ENCODE results near the gene ERCC8.
"Not testable (repeated sequence)": the region's sequence is repeated elsewhere in the genome, so short reads cannot be mapped to it uniquely, and the experiment has no call there.

ERCC8 gene

DNA sequence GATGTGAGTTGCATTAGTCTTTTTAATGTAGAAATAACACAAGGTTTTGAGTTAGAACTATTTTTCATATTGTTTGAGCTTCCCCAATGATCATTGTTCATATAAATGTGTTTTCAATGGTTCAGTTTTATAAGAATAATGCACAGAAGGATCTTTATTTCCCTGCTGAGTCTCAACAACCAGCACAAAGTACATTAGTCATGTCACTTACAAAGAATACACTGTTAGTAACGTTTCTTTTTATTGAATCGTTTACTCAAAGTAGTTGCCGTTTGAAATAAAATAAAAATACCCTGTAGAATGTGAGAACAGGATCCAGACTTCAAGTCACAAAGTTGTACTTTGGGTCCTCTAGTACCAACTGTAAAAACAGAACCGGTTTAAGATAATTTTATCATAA is 41.5 kb downstream of the ERCC8 start:
- DNase-seq: no peak

DNA sequence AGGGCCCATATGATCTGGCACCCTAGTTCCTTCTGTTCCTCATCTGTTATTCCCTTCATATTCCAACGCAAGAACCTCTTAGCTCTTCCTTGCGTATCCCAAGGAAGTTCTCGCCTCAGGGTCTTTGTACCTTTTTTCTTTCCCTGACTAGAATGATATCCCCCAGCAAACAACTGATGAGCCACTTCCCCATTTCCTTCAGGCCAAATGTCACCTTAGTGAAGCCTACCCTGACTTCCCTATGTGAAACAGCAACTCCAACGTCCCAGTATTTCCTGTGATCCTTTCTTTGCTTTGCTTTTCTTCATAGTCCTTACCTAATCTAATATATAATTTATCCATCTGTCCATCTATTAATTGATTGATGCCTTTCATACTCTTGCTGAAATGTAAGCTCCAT is 47.9 kb downstream of the ERCC8 start:
- DNase-seq: no peak

DNA sequence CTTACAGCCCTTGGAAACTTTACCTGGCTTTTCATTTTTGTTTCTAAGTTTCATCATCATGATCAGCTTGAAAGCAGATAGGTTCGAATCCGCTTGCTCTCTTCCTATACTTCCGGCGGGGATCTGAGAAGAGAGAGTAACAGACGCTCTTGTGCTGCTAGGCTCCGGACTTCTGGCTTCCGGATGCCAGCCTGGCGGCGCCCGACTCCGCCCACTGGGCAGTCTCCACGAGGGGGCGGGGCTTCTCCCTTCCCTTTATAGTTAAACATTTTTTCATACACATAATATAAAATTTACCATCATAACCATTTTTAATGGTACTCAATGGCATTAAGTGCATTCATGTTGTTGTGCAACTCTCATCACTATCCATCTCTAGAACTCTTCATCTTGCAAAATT is 51.3 kb downstream of the ERCC8 start:
- DNase-seq: no peak

DNA sequence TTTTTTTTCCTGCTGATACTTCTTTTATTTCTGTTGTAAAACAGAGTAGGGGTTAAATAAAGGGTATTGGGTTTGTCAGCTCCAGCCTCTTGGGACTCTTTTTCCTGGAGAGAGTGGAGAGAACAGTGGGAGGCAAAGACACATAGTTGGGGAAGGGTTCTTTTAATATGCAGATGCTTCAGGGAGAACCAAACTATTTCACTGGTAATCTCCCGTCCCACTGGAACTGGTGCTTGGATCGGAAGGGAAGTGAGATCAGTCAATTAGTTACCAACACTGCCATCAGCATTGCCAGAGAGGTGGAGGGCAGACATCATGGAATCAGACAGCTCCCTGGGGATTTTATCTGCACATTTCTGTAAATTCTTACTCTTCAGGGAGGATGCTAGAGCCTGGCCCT is 53.2 kb downstream of the ERCC8 start:
- no peak for DNase-seq

DNA sequence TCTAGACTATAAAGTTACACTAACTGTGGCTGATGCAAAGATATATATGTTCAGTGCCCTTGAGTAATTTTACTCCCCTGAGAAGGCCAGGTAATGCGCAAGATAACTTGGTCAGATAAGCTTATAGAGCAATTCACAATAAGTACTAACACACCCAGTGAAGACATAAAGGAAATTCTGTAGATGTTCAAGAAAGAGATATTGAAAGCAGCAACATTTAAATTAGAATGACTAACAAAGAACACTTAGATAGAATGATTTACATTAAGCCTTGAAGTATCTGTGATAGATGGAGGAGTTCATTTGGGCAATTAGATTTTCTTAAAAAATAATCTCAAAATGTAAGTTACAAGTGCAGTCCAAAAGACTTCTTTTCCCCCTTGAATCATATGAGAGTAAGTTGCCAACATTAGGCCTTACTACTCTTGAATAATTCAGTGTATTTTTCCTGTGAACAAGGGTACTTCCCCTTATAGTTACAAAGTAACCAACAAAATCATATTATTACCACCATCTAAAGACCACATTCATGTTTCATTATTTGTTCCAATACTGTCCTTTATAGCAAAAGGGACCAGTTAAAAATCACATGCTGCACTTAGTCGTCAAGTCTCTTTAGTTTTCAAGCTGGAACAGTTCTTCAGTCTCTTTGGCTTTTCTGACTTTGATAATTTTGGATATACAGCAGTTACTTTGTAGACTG is 56.4 kb downstream of the ERCC8 start:
- DNase-seq: no peak

DNA sequence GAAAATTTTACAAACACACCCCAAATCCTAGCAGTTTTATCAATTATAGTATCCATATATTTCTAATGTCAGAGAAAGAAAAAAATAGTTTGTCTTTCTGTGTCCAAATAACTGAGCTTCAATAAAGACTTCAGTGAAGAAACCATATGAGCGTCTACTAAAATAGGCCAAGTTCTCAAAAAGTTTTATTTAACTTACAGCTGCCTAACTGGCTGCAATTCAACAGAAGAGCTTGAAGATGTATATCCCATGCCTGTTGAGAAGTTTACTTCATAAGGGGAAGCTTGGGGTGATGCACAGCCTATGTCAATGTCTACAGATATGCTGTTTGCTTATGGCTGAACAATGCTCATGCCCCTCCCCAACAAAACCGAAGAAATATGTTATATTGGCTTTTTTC is 57.1 kb downstream of the ERCC8 start:
- no peak for DNase-seq

DNA sequence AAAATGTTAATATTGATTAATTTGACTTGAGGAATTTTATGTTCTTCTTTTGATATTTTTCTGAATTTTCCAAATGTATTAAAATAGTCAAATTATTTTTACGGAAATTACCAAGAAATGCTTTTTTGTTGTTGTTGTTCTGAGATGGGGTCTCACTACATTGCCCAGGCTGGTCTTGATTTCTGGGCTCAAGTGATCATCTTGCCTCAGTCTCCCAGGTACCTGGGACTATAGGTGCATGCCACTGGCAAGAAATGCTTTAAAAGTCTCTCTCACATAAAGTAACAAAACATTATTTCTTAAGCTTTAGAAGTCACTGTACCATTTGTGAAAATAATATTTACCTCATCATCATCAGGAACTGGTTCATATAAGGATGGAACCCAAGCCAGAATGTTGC is 57.8 kb downstream of the ERCC8 start:
- no peak for DNase-seq

DNA sequence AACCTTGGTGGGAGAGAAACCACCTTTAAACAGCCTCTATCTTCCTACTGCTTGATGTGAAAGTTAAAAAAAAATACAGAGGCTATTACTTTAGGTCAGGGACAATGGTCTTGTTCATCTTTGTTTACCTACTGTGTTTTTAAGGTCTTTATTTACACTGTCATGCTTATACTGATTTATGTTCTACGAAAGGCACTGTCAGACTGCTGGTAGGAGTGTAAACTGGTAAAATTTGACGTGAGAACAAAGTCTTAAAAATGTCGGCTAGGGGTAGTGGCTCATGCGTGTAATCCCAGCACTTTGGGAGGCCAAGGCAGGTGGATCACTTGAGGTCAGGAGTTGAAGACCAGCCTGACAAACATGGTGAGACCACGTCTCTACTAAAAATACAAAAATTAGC is 58.7 kb downstream of the ERCC8 start:
- DNase-seq: no peak

DNA sequence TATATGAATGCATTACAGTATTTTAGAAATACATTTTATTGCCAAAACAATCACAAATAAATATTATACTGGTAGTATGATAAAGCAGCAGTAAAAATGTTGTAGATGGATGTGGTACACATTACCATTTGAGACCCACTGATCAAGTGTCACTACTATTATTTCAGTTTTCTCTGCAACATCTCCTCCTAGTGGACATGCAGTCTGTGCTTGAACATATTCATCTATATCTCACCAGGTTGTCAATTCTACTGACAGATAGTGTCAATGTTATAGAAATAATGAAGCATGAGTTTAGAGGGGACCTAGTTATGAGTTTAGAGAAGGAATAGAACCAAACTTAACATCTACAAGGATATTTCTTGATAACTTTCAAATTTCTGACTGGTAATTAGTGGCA is 61.6 kb downstream of the ERCC8 start:
- DNase-seq: no peak

DNA sequence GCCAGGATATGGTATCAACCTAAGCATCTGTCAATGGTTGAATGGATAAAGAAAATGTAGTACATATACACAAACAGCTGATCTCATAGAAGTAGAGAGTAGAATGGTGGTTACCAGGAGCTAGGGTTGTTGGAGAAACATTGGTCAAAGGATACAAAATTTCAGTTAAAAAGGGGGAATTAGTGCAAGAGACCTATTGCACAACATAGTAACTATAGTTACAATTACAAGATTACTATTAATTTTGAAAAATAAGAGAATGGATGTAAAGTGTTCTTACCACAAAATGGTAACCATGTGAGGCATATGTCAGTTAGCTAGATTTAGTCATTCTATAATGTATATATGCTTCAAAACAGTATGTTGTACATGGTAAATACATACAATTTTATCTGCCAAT is 72.0 kb downstream of the ERCC8 start:
- DNase-seq: no peak

DNA sequence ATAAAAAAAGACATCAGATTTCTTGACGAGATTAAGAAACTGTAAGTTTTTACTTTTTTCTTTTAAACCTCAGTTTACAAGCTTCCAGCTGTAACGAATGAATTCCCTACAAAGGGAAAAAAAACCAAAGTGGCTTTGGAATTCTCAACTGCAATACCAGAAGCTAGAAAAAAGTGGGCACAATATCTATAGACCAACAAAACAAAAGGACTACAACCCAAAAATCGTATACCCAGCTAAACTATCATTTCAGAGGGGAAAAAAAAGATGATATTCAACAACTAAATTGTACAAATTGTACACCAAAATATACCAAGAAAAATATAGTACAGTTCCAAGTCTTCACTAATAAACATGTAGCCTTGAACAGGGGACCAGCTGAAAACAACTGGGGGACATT is 74.0 kb downstream of the ERCC8 start:
- DNase-seq: no peak

DNA sequence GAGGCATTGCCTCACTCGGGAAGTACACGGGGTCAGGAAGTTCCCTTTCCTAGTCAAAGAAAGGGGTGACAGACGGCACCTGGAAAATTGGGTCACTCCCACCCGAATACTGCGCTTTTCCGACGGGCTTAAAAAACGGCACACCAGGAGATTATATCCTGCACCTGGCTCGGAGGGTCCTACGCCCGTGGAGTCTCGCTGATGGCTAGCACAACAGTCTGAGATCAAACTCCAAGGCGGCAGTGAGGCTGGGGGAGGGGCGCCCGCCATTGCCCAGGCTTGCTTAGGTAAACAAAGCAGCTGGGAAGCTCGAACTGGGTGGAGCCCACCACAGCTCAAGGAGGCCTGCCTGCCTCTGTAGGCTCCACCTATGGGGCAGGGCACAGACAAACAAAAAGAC is 84.3 kb downstream of the ERCC8 start:
- DNase-seq: not testable (repeated sequence)

DNA sequence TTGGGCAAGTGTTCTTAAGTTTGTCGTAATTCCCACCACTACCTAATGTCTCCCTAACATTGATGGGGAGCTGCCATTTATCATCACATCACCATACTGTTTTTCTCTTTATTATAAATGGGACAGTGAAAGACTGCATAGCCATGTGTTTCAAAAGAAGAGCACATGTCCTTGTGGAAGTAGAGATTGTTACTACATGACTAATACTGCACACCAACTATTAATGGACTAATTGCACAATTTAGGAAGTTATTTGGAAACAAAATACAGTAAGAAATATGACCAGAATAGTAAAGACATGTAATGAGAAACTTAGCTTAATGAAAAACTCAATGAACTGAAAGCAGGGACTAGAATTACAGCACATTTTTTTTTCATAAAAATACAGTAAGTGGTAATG is 88.8 kb downstream of the ERCC8 start:
- DNase-seq: no peak

DNA sequence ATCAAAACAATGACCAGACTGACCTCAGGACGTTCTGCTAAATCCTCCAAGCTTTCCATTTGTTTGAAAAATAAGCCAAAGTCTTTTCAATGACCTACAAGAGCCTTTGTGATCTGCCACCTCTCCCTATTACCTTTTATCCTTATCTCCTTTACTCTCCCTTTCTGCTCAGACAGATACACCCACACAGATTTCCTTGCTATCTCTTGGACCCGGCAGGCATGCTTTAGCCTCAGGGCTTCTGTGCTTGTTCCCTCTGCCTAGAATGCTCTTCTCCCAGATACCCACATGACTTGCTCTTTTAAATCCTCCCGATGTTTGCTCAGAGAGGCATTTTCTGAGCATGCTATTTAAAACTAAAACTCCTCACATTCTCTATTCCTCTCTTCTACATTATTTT is 91.9 kb downstream of the ERCC8 start:
- no peak for DNase-seq

DNA sequence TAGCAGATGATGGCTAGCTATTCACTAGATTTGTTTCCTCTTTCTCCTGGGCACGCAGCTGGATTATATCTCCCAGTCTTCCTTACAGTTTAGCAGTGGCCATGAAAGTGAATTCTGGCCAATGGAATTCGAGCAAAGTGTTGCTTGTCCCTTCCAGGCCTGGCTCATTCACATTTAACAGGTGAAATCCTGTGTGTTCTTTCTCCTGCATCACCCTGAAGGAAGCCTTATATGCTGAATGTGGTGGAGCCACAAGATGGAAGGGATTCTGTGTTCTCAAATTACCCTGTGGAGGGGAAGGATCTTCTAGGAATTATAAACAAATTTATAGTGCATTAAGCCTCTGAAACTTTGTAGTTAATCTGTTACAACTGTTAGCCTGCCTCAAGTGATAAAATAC is 92.6 kb downstream of the ERCC8 start:
- no peak for DNase-seq

DNA sequence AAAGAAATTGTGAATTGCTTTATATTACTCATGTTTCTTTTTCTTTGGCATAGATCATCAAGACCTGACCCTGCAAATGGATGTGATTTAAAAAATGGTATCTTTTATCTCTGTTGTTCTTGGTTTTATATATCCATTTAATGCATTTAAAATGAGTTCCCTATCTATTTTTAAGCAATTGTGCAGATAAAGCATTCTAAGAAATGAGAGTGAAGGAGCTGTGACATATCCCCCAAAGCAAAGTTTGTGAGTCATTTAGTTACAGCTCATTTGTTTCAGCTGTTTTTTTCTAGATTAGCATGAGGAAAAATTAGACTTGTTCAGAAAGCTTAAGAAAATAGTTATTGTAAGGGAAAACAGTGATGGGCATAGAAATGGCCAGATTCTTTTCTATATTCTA is 93.2 kb downstream of the ERCC8 start:
- DNase-seq: no peak

DNA sequence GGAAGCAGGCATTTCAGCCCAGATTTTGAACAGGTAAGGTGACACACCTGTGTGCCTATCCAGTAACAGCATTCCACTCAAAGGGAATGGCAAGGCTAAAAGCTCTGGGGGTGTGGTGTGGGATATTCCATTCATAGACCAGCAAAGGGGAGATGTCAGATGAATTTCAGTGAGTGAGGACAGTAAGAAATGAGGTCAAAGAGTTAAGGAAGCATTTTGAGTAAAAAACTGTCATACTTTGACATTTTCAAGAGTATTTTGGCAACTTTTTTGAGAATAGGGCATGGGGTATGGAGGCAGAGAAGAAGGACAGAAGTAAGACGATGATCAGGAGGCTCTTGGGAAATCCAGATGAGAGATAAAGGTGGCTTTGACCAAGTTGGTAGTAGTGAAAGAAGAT is 98.6 kb downstream of the ERCC8 start:
- no peak for DNase-seq

DNA sequence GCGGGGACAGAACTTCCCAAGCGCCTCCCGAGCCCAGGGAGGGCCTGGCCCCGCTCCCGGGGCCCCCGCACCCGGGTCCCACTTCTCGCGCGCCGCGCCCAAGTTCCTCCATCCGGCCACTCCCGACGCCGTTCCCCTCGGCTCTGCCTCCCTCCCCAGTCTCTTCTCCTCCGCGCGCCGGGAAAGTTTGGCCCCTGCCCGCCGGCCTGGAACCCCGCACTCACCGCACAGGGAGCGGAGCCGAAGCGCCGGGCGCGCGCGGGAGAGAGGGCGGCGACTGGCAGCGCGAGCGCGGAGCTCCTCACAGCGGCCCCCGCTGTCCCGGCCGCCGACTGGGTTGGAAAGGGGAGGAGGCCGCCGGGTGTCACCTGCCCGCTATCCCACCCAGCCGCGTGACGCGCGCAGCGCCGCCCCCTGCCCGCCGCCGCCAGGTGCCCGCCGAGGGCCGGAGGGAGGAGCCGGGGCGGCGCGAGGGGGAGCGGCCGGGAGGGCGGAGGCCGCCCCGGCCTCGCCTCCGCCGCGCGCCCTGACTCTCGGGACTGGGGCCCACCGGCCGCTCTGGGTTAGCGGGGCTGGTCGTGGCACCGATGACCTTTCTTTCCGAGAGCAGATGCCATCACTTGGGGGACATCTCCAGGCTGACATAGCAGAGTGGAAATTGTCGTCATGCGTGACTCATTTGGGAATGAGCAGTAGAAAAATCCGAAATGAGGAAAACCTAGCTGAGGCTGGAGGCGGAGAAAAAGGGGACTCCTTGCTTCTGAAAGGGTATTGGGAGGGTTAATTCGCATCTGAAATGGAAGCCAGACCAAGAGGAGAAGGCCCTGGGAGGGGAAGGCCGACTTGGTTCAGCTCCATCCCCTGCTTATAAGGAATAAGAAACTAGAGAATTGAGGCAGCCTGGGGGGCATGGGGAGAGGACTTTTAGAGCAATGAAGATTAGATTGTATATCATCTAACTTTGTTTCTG is 100.6 kb downstream of the ERCC8 start, which contains the start of gene ELOVL7:
ELOVL7 (minus strand) TSS at position 334 of the 970 bp plus-strand sequence. CDS start 56,872 bp downstream, outside the sequence.
- peak; percentile 14 for DNase-seq

DNA sequence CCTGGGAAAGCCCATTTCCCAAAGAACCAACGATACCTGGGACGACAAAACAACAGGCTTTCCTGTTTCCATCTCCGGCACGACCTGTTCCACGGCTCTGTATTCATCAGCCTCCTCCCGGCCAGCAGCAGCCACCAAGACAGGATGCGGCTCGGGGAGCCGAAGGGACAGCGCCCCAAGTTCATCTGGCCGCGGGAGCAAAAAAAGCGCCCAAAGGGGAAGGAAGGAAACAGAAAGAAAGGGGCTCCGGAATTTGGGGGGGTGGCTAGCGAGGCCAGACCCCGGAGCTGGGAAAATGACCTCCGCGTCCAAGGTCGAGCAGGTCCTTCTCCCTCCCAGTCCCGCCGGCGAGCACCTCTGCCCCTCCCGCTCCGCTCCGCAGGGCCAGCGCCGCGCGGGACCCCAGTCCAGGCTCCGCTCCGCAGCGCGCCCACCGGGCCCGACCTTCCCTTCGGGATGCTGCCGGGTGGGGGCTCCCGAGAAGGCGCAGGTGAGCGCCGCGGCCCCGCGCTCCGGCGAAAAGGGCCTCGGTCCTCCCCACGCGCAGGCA is 101.4 kb downstream of the ERCC8 start:
- no peak for DNase-seq

DNA sequence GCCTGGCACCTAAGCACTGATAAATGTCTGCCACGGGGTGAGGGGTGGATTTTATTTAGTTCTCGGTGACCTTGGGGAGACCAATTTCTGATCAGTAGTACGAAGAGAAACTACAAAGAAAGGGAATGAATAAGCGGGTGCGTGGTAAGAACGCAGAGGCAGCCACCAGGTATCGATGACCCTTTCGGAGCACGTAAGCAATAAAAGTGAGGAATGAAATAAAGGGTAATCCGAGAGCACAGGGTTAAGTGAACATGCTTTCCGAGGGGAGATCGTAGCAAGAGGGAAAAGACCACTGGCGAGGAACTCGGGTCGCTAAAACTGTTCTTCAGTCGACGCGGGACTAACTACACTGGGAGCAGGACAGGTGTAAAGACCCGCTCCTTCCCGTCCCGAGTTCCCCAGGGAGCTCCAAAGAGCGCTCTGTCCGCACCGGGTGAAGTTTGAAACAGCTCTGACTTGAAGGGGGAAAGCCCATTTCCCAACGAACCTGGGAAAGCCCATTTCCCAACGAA is 101.9 kb downstream of the ERCC8 start:
- no peak for DNase-seq

DNA sequence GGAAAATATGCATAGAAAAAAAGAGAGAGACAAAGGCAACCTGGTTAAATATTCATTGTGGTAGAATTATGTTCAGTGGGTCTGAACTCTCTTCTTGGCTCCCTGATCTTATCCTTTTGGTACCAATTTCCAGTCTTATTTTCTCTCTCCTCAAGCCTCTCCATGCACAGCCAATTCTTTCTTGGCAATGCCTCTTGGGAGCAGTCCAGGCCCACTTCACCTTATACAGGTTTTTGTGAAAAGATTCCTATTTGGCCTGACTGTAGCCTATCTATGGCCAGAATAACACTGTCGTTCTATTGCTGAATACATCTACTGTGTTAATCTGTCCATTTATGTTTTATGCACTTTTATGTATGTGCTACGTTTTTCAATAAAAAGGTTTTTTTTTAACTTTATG is 103.5 kb downstream of the ERCC8 start:
- DNase-seq: no peak

DNA sequence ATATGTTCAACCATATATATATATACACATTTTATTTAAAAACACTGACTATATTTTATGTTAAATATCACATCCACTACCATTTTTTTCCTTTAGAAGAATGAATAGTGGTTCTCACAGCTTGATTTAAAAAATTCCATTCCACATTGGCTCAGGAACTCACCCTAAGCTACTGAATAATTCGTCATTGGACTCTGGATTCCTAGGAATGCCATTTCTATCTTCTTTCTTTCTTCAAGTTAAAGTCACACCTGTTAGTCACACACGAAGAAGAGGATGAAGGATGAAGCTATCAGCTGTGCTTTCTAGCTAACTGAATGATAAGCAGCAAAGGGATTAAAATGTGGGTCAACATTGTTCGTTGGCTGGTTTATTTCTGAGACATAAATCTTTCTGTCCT is 108.7 kb downstream of the ERCC8 start:
- DNase-seq: no peak

DNA sequence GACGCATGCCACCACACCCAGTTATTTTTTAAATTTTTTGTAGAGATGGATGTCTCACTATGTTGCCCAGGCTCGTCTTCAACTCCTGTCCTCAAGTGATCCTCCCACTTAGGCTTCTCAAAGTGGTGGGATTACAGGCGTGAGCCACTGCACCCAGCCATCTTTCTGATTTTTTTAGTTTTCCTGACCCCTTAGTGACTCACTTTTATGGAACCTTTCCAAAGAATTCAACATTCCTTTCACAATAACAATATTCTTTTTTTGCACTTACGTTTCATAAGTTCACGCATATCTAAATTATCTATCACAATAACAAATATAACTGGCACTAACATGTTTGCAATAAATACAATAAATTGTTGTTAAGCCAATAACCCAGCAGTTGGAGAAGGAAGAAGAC is 109.3 kb downstream of the ERCC8 start:
- DNase-seq: no peak

DNA sequence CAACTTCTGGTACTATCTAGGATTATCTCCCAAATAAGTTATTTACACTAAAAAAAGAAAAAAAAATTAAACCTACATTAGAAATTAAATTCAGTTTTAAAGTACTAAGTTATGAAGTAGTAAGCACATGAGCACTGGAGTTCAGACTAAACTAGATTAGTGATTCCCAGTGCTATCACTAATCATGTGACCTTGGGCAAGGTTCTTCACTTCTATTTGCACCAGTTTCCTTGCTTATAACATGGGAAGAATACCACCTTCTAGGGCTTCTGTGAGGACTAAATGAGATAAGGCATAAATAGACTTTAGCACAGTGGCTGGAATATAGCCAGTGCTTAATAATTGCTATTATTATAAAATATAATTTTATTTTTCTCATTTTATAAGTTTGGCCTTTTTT is 111.3 kb downstream of the ERCC8 start:
- DNase-seq: no peak

Data from stimulated activated CD4-positive, alpha-beta T cell treated with anti-CD3 and anti-CD28 coated beads, Interleukin-4, amount 100 ng/mL, for 24 hours (primary cell).